AG04450 (cell line): ENCODE results near the gene FBRSL1. TPM values are rescaled to one million over a fixed set of nuclear protein-coding genes. Genes with fewer than 3 reads are reported as not detected.

Experiments used
- CTCF ChIA-PET: fragments of 300-600, 350-600 bp; formaldehyde crosslinking; extraction: SDS; loops from one replicate; lab custom pipeline; 2022; ENCODE audit warnings: antibody characterized with exemption, inconsistent platforms; lab: Charles Lee
- POLR2A ChIA-PET: fragments of 350-600 bp; formaldehyde crosslinking; extraction: SDS; loops from one replicate; lab custom pipeline; 2021; ENCODE audit warnings: antibody characterized with exemption, inconsistent platforms; lab: Yijun Ruan, JAX
- DNase-seq: peaks from one replicate; pipeline ENCODE4 v3.0.0-alpha.2; 2011; ENCODE audit warnings: low read depth, low spot score
- H3K27ac ChIP-seq: one replicate; pipeline ENCODE4 v1.5.1; 2012; ENCODE audit warnings: low read depth, low read length, control low read depth
- H3K27me3 ChIP-seq: one replicate; pipeline ENCODE4 v1.6.0; 2012; ENCODE audit warnings: low read length; ENCODE audit not compliant: control insufficient read depth, insufficient read depth
- H3K4me3 ChIP-seq: 2 replicates; pipeline ENCODE4 v1.5.1; 2011; ENCODE audit warnings: mild to moderate bottlenecking, low read depth, low read length, control low read depth
- H3K9me3 ChIP-seq: 2 replicates; pipeline ENCODE4 v1.5.1; 2012; ENCODE audit warnings: low read length; ENCODE audit not compliant: control insufficient read depth, insufficient read depth
- polyA plus RNA-seq: library from polyadenylated mRNA; depleted of rRNA; stranded (reverse); fragments of >200 nt; gene quantifications from 2 replicates; pipeline ENCODE4 v1.2.3, GENCODE V29; 2011
- TF ChIP-seq, protein P1 (sequence below): IDR thresholded peaks from 2 replicates; pipeline ENCODE4 v1.5.1; 2011; ENCODE audit warnings: low read depth, low read length, control low read depth, inconsistent platforms

The FBRSL1 gene
- polyA plus RNA-seq, 1 experiment: 1.1 TPM

DNA sequence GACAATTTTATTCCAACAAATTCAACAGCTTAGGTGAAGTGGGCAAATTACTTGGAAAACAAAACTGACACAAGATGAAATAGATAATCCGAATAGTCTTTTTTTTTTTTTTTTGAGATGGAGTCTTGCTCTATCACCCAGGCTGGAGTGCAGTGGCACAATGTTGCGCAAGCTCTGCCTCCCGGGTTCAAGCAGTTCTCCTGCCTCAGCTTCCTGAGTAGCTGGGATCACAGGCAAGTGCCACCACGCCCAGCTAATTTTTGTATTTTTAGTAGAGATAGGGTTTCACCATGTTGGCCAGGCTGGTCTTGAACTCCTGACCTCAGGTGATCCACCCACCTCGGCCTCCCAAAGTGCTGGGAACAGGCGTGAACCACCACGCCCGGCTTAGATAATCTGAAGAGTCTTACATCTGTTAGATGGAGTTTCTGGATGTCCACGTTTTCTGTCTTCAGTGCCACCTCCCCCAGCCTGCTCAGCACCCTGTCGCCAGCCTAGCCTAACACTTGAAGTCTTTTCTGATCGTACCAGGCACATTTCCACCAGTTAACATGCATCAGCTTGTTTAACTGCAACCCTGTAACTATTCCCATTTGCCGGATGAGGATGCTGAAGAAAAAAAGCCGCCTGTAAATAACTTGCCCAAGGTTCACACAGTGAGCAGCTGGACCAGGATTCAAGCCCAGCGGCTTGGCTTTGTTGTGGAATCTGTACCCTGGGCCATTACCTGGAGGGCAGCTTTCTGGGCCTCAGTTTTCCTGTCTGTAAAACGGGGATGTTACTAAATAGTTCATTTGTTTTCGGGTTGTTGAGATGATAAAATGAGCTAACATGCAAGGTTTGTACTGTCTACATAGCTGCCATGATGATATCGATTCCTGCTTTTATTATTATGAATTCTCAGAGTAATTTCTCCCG is 26.4 kb downstream of the FBRSL1 start:
- TF ChIP-seq, protein P1, sequence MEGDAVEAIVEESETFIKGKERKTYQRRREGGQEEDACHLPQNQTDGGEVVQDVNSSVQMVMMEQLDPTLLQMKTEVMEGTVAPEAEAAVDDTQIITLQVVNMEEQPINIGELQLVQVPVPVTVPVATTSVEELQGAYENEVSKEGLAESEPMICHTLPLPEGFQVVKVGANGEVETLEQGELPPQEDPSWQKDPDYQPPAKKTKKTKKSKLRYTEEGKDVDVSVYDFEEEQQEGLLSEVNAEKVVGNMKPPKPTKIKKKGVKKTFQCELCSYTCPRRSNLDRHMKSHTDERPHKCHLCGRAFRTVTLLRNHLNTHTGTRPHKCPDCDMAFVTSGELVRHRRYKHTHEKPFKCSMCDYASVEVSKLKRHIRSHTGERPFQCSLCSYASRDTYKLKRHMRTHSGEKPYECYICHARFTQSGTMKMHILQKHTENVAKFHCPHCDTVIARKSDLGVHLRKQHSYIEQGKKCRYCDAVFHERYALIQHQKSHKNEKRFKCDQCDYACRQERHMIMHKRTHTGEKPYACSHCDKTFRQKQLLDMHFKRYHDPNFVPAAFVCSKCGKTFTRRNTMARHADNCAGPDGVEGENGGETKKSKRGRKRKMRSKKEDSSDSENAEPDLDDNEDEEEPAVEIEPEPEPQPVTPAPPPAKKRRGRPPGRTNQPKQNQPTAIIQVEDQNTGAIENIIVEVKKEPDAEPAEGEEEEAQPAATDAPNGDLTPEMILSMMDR: no peak
- DNase-seq: no peak
- H3K27ac ChIP-seq: no peak overlapping the region
- no peak overlapping the region for H3K4me3 ChIP-seq
- CTCF ChIA-PET: interaction anchor here (0.7 kb wide), 1 partner anchor 10 kb away, joined by 5 read pairs; no protein-coding TSS in a partner anchor
- POLR2A ChIA-PET: no interaction called here
- H3K27me3 ChIP-seq: no peaks in the 10 kb centered on the region
- H3K9me3 ChIP-seq: peaks cover 28% of the 10 kb centered on the region

DNA sequence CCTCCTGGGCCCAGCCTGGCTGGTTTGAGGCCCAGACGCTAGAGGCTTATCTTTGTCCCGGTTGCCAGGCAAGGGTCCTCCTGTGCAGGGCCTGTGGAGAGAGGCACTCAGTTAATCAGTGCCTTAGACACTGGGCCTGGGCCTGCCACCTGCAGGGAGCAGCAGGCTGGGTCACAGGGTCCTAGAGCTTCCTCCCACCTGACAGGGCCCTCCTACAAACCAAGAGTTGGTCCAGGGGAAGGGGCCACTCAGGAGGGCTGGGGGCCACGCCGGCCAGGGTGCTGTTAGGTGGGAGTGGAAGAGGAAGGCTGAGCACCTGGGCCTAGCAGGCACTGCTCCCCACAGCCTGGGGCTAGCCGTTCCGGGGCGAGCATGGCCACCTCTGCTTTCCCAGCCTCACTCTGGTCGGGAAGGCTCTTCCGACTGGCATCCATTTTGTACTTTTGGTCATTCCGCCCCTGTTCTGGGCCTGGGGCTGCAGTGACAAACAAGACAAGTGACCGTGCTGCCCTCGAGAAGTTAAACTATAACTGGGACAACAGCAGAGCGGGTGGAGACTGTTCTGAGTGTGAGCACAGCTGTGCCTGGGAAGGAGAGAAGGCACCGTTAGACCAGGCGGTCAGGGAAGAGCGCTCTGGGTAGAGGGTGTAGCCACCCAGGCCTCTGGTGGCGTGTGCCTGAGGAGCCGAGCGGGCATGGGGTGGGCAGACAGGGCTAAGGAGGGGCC is 27.2 kb downstream of the FBRSL1 start:
- CTCF ChIA-PET: no interaction called here
- POLR2A ChIA-PET: interaction anchor here (0.6 kb wide), 1 partner anchor 583 kb away, joined by 7 read pairs; no protein-coding TSS in a partner anchor
- TF ChIP-seq, protein P1: no peak

DNA sequence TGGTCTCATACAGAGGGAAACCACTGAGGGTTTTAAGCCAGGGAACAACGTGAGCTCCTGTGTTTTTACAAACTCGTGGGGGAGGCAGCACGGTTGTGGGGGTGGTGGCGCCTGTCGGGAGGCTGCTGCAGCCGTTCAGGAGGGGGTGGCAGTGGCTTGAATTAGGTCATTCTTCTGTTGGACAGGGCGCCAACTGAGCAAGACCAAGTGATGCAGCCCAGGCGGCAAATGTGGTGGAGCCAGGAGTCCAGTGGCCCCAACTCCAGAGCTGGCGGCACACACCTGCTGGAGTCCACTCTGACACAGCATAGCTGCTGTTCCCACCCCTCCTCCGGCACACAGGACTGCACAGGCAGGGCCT is 27.8 kb downstream of the FBRSL1 start:
- ChIA-PET CTCF (no interaction called here), POLR2A (interaction anchor here (0.6 kb wide), 1 partner anchor 583 kb away, joined by 7 read pairs; no protein-coding TSS in a partner anchor)
- peaks cover 28% of the 10 kb centered on the region for H3K9me3 ChIP-seq
- no peak overlapping the region for H3K27ac ChIP-seq
- DNase-seq: no peak
- H3K27me3 ChIP-seq: no peaks in the 10 kb centered on the region
- H3K4me3 ChIP-seq: no peak overlapping the region
- TF ChIP-seq, protein P1: no peak

More for the DNA sequence above, 27.2 kb downstream of the FBRSL1 start:
- no peak overlapping the region for H3K4me3 ChIP-seq
- no peaks in the 10 kb centered on the region for H3K27me3 ChIP-seq
- no peak overlapping the region for H3K27ac ChIP-seq
- no peak for DNase-seq
- peaks cover 28% of the 10 kb centered on the region for H3K9me3 ChIP-seq

DNA sequence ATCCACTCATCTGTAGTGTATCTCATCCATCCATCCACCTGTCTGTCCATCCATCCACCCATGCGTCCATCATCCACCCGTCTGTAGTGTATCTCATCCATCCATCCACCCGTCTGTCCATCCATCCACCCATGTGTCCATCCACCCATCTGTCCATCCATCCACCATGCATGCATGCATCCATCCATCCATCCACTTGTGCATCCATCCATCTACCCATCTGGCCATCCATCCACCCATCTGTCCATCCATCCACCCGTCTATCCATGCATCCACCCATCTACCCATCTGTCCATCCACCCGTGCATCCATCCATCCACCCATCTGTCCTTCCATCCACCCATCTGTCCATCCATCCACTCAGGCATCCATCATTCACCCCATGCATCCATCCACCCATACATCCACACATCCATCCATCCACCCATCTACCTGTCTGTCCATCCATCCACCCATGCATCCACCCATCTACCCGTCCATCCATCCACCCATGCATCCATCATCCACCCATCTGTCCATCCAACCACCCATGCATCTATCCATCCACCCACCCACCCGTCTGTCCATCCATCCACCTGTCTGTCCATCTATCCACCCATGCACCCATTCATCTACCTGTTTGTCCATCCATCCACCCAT is 28.5 kb downstream of the FBRSL1 start:
- CTCF ChIA-PET: no interaction called here

More for the DNA sequence above, 28.5 kb downstream of the FBRSL1 start:
- Histone ChIP-seq H3K27me3 (no peaks in the 10 kb centered on the region), H3K9me3 (peaks cover 28% of the 10 kb centered on the region), H3K4me3 (no peak overlapping the region), H3K27ac (no peak overlapping the region)
- TF ChIP-seq, protein P1: no peak
- DNase-seq: no peak
- POLR2A ChIA-PET: no interaction called here
